HepG2 (cell line): Measurements from ENCODE around the gene AUNIP. TPM values are rescaled to one million over a fixed set of nuclear protein-coding genes. Genes with fewer than 3 reads are reported as not detected.
A peak's percentile ranks its signal among the peaks of the same experiment; 100 is the strongest.

Experiments used
- AKAP8 ChIP-seq: sonication (generic); formaldehyde crosslinking; IDR thresholded peaks from 2 replicates; pipeline ENCODE4 v1.5.1; 2020; ENCODE audit warnings: mild to moderate bottlenecking, missing genetic modification reagents
- ARID4A ChIP-seq: sonication (generic); formaldehyde crosslinking; IDR thresholded peaks from 2 replicates; pipeline ENCODE4 v1.5.0; 2020; ENCODE audit warnings: mild to moderate bottlenecking, missing genetic modification reagents, borderline replicate concordance
- ATF7 ChIP-seq, 2 experiments: fragments of 450-650 bp in 1 of 2; sonication (generic) in 1 of 2; formaldehyde crosslinking in 1 of 2; IDR thresholded peaks; 2 replicates each; pipeline versions ENCODE4 v1.4.0 to v1.6.1; 2016 to 2020; ENCODE audit warnings: antibody characterized with exemption in 1 of 2, mild to moderate bottlenecking in 1 of 2, missing genetic modification reagents in 1 of 2
- CSRNP2 ChIP-seq: sonication (generic); formaldehyde crosslinking; conservative IDR thresholded peaks from 2 replicates; pipeline ENCODE4 v1.8.0; 2022; ENCODE audit warnings: low read depth, missing genetic modification reagents
- DRAP1 ChIP-seq: IDR thresholded peaks from 2 replicates; pipeline ENCODE4 v1.6.1; 2016; ENCODE audit warnings: missing genetic modification reagents, missing compliant biosample characterization
- GATAD1 ChIP-seq: IDR thresholded peaks from 2 replicates; pipeline ENCODE4 v1.6.1; 2016; ENCODE audit warnings: missing genetic modification reagents, missing compliant biosample characterization
- HNRNPL ChIP-seq: fragments of 200-400 bp; formaldehyde crosslinking; IDR thresholded peaks from 2 replicates; pipeline ENCODE4 v1.6.1; 2017; ENCODE audit warnings: mild to moderate bottlenecking, low read depth, low read length
- KMT2A ChIP-seq: sonication (generic); formaldehyde crosslinking; IDR thresholded peaks from 2 replicates; pipeline ENCODE4 v1.4.0; 2020; ENCODE audit warnings: missing genetic modification reagents
- MTA3 ChIP-seq: sonication (generic); formaldehyde crosslinking; IDR thresholded peaks from 2 replicates; pipeline ENCODE4 v1.4.0; 2020; ENCODE audit warnings: missing genetic modification reagents
- NFE2 ChIP-seq: sonication (generic); formaldehyde crosslinking; IDR thresholded peaks from 2 replicates; pipeline ENCODE4 v1.4.0; 2020; ENCODE audit warnings: missing genetic modification reagents
- RAD21 ChIP-seq: fragments of 450-650 bp; formaldehyde crosslinking; IDR thresholded peaks from 2 replicates; pipeline ENCODE4 v1.5.0; 2020; ENCODE audit warnings: mild to moderate bottlenecking
- RBAK ChIP-seq: sonication (generic); formaldehyde crosslinking; IDR thresholded peaks from 2 replicates; pipeline ENCODE4 v1.5.1; 2020; ENCODE audit warnings: mild to moderate bottlenecking, missing genetic modification reagents
- SIN3B ChIP-seq: fragments of 150-350 bp; IDR thresholded peaks from 2 replicates; pipeline ENCODE4 v1.6.1; 2014; ENCODE audit warnings: low read length
- STAT6 ChIP-seq: sonication (generic); formaldehyde crosslinking; IDR thresholded peaks from 2 replicates; pipeline ENCODE4 v1.4.0; 2020; ENCODE audit warnings: missing genetic modification reagents, mild to moderate bottlenecking, borderline replicate concordance
- TCF12 ChIP-seq, 2 experiments: fragments of 450-650 bp in 1 of 2; sonication (generic) in 1 of 2; formaldehyde crosslinking in 1 of 2; IDR thresholded peaks; 2 replicates each; pipeline versions ENCODE4 v1.6.1 to v1.8.0; 2017 to 2022; ENCODE audit warnings: antibody characterized with exemption in 1 of 2, mild to moderate bottlenecking in 1 of 2, missing genetic modification reagents in 1 of 2, moderate library complexity in 1 of 2
- ZBTB7A ChIP-seq: sonication (generic); formaldehyde crosslinking; IDR thresholded peaks from 2 replicates; pipeline ENCODE4 v1.8.0; 2022; ENCODE audit warnings: mild to moderate bottlenecking, missing genetic modification reagents
- ZMAT3 ChIP-seq: sonication (generic); formaldehyde crosslinking; conservative IDR thresholded peaks from 2 replicates; pipeline ENCODE4 v1.7.0; 2021; ENCODE audit warnings: missing genetic modification reagents
- ZNF224 ChIP-seq: sonication (generic); formaldehyde crosslinking; IDR thresholded peaks from 2 replicates; pipeline ENCODE4 v1.5.0; 2020; ENCODE audit warnings: mild to moderate bottlenecking, missing genetic modification reagents
- ZNF337 ChIP-seq: sonication (generic); formaldehyde crosslinking; IDR thresholded peaks from 2 replicates; pipeline ENCODE4 v1.5.1; 2020; ENCODE audit warnings: missing genetic modification reagents, low read depth, mild to moderate bottlenecking, borderline replicate concordance
- ZNF430 ChIP-seq: sonication (generic); formaldehyde crosslinking; IDR thresholded peaks from 2 replicates; pipeline ENCODE4 v1.9.0; 2021; ENCODE audit warnings: mild to moderate bottlenecking, missing genetic modification reagents
- ZSCAN9 ChIP-seq: IDR thresholded peaks from 2 replicates; pipeline ENCODE4 v1.6.1; 2016; ENCODE audit warnings: borderline replicate concordance
- polyA plus RNA-seq, 8 experiments: library from polyadenylated mRNA; depleted of rRNA in 3 of 8; stranded (reverse) in 7 of 8; unstranded in 1 of 8; fragments of >200 nt; fragmentation: Illumina TruSeq in 4 of 8; extraction: Trizol in 4 of 8; gene quantifications; 2 replicates each; pipeline versions ENCODE4 v1.2.1 to v1.2.3, GENCODE V29; 2011 to 2016; ENCODE audit warnings: low read depth in 4 of 8, missing spikeins in 1 of 8, mixed read lengths in 1 of 8; ENCODE audit not compliant: insufficient read depth in 1 of 8
- total RNA-seq, 5 experiments: library from RNA; depleted of rRNA; stranded (reverse); fragments of >200 nt; fragmentation: Illumina TruSeq; extraction: Trizol; gene quantifications; 2 replicates each; pipeline ENCODE4 v1.2.3, GENCODE V29; 2016; ENCODE audit warnings: low read depth in 1 of 5

Gene AUNIP
- total and polyA plus RNA-seq, 2 of the 13 experiments (the other 11 are each of a cell fraction or from before 2014, with no cell fraction given): 3.8 to 12.3 TPM

- TF ChIP-seq ARID4A (CRISPR knock-in tag) (peak; percentile 55; the same call in 1 of the 2 replicates), ZSCAN9 (peak; percentile 93), MTA3 (CRISPR knock-in tag) (no peak), ZBTB7A (CRISPR knock-in tag) (no peak), KMT2A (peak; percentile 38; the same call in 1 of the 2 replicates), SIN3B (no peak), ZNF224 (CRISPR knock-in tag) (peak; percentile 69), STAT6 (CRISPR knock-in tag) (no peak; the same call in 1 of the 2 replicates), CSRNP2 (CRISPR knock-in tag) (0 out of 2 replicates have a peak, but pooled peaks have one; percentile 59), NFE2 (CRISPR knock-in tag) (no peak), ATF7 (IDR thresholded peaks at IDR 0.05) (no peak), ATF7 (CRISPR knock-in tag; IDR thresholded peaks at IDR 0.05) (no peak), TCF12 (IDR thresholded peaks at IDR 0.05) (no peak), TCF12 (CRISPR knock-in tag; IDR thresholded peaks at IDR 0.05) (no peak), HNRNPL (0 out of 2 replicates have a peak, but pooled peaks have one; percentile 14), RBAK (CRISPR knock-in tag) (no peak), AKAP8 (CRISPR knock-in tag) (no peak; the same call in 1 of the 2 replicates), ZNF430 (CRISPR knock-in tag) (peak; percentile 87), ZMAT3 (CRISPR knock-in tag) (peak; percentile 89), ZNF337 (CRISPR knock-in tag) (no peak), RAD21 (CRISPR knock-in tag) (no peak; the same call in none of the 2 replicates), GATAD1 (CRISPR knock-in tag) (peak; percentile 28; the same call in 1 of the 2 replicates), DRAP1 (CRISPR knock-in tag) (peak; percentile 81)
Observed at GRCh38 chr1:25875154-25875855, 16.0 kb upstream of the AUNIP start, which contains the start of gene PAQR7 (continued).
